Endodermal cell (in vitro differentiated cells): Measurements from ENCODE around the gene TAB3. TPM values are rescaled to one million over a fixed set of nuclear protein-coding genes. Genes with fewer than 3 reads are reported as not detected.

Experiments used
- DNase-seq: peaks from one replicate; pipeline ENCODE4 v3.0.0-alpha.2; 2017
- H3K27ac ChIP-seq: 2 replicates; pipeline ENCODE4 v1.5.1; 2013; ENCODE audit warnings: mild to moderate bottlenecking, low read depth, low read length, moderate library complexity
- H3K27me3 ChIP-seq: 2 replicates; pipeline ENCODE4 v1.6.1; 2013; ENCODE audit warnings: mild to moderate bottlenecking, low read length, moderate library complexity; ENCODE audit not compliant: insufficient read depth, control insufficient read depth, poor library complexity, severe bottlenecking
- H3K36me3 ChIP-seq: 2 replicates; pipeline ENCODE4 v1.7.0; 2013; ENCODE audit warnings: mild to moderate bottlenecking, low read length, moderate library complexity; ENCODE audit not compliant: control insufficient read depth, insufficient read depth
- H3K4me1 ChIP-seq: one replicate; pipeline ENCODE4 v1.7.0; 2013; ENCODE audit warnings: low read length; ENCODE audit not compliant: control insufficient read depth, insufficient read depth
- H3K4me3 ChIP-seq: 2 replicates; pipeline ENCODE4 v1.5.1; 2013; ENCODE audit warnings: mild to moderate bottlenecking, low read length, moderate library complexity
- H3K9ac ChIP-seq: 2 replicates; pipeline ENCODE4 v1.6.1; 2013; ENCODE audit warnings: mild to moderate bottlenecking, low read length, moderate library complexity; ENCODE audit not compliant: poor library complexity, severe bottlenecking; ENCODE audit errors: extremely low read depth
- H3K9me3 ChIP-seq: 2 replicates; pipeline ENCODE4 v1.6.1; 2013; ENCODE audit warnings: mild to moderate bottlenecking, low read length, moderate library complexity; ENCODE audit not compliant: control insufficient read depth
- H3K27ac Mint-ChIP-seq: 2 replicates; pipeline ENCODE4 v1.8.0; 2020; ENCODE audit warnings: mixed read lengths
- H3K27me3 Mint-ChIP-seq: 2 replicates; pipeline ENCODE4 v1.8.0; 2021; ENCODE audit warnings: mild to moderate bottlenecking, mixed read lengths; ENCODE audit not compliant: insufficient read depth
- H3K36me3 Mint-ChIP-seq: 2 replicates; pipeline ENCODE4 v1.8.0; 2020; ENCODE audit warnings: low read depth, mixed read lengths
- H3K4me1 Mint-ChIP-seq: 2 replicates; pipeline ENCODE4 v1.8.0; 2020; ENCODE audit warnings: mixed read lengths
- H3K4me3 Mint-ChIP-seq: 2 replicates; pipeline ENCODE4 v1.8.0; 2020; ENCODE audit warnings: mild to moderate bottlenecking, moderate library complexity, mixed read lengths
- H3K9me3 Mint-ChIP-seq: 2 replicates; pipeline ENCODE4 v1.8.0; 2020; ENCODE audit warnings: mild to moderate bottlenecking, mixed read lengths
- WGBS, 2 experiments: methylation state at CpG; one replicate each; pipeline versions ENCODE4 v1.1.5 to v1.1.7; 2013; ENCODE audit warnings: missing lambda C conversion rate in 2 of 2, mixed read lengths in 1 of 2; ENCODE audit not compliant: insufficient coverage in 1 of 2, insufficient read length in 1 of 2; 5-methylcytosine and 5-hydroxymethylcytosine counted together
- total RNA-seq, 2 donors: library from RNA; stranded (reverse); fragmentation: NEBNext Ultra II Directional in 1 of 2; extraction: Animal tissue kit (Norgen Biotek cat#: 25700) in 1 of 2; gene quantifications; 2 replicates in 1 of 2; 3 replicates in 1 of 2; pipeline ENCODE4 v1.2.1, GENCODE V29; 2021
- TF ChIP-seq, protein P1 (sequence below): fragments of 200-600 bp; sonication (generic); conservative IDR thresholded peaks from 2 replicates; pipeline ENCODE4 v1.5.0; 2021; ENCODE audit warnings: antibody characterized with exemption, mild to moderate bottlenecking

The TAB3 gene
- total RNA-seq, 2 donors from 2014 or later: 19.8 to 23.2 TPM

DNA sequence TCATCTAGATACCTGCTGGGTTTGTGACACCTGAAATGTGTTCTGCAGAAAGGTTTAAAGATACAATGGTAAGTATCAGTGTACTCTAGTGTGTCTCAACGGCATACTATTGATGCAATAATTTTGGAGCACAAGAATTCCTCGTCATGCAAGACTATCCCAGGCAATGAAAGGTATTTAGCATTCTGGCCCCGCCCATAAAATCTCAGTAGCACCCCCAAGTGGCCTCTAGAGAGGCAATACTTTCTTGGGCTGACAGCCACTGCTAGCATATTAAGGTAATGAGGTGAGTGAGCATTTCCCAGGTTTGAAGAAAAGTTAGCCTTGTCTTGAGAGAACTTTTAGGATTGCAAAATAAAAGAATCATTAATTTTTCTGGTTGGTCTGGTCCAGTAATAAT, 24.0 kb downstream of the TAB3 start:
- Histone ChIP-seq H3K27ac (no peak overlapping the region), H3K4me3 (no peak overlapping the region), H3K9me3 (no peaks in the 10 kb centered on the region), H3K27me3 (no peaks in the 10 kb centered on the region), H3K36me3 (peaks cover 9% of the 10 kb centered on the region), H3K9ac (no peak overlapping the region), H3K4me1 (no peaks in the 10 kb centered on the region)
- Mint-ChIP-seq H3K4me1 (peaks cover 8% of the 10 kb centered on the region), H3K27ac (no peak overlapping the region), H3K27me3 (no peaks in the 10 kb centered on the region), H3K4me3 (no peak overlapping the region), H3K9me3 (no peaks in the 10 kb centered on the region), H3K36me3 (peaks cover 25% of the 10 kb centered on the region)
- 20 to 49% methylated on average over 1 to 3 of the region's 3 CpGs for WGBS, 2 experiments
- DNase-seq: peak; percentile 56
- TF ChIP-seq, protein P1, sequence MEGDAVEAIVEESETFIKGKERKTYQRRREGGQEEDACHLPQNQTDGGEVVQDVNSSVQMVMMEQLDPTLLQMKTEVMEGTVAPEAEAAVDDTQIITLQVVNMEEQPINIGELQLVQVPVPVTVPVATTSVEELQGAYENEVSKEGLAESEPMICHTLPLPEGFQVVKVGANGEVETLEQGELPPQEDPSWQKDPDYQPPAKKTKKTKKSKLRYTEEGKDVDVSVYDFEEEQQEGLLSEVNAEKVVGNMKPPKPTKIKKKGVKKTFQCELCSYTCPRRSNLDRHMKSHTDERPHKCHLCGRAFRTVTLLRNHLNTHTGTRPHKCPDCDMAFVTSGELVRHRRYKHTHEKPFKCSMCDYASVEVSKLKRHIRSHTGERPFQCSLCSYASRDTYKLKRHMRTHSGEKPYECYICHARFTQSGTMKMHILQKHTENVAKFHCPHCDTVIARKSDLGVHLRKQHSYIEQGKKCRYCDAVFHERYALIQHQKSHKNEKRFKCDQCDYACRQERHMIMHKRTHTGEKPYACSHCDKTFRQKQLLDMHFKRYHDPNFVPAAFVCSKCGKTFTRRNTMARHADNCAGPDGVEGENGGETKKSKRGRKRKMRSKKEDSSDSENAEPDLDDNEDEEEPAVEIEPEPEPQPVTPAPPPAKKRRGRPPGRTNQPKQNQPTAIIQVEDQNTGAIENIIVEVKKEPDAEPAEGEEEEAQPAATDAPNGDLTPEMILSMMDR: peak; percentile 71

DNA sequence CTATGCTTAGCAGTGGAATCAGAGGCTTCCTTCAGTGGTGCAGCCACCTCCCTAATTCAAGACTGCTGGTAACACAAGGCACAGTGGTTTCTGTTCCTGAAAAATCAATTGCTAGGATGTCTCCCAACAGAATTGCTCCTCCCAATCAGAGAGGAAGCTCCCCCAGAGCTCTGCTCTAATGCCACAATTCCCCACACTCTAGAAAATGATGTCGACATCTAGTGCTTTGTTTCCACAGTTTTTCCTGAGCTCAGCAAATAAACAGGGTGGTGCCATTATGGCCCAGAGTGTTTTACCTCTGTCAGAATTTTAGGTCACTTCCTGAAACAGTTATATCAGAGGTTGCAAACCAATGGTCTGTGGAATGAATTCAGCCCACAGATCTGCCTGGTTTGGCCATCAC, 24.7 kb downstream of the TAB3 start:
- Histone ChIP-seq H3K4me1 (no peaks in the 10 kb centered on the region), H3K27me3 (no peaks in the 10 kb centered on the region), H3K27ac (no peak overlapping the region), H3K9ac (no peak overlapping the region), H3K36me3 (peaks cover 10% of the 10 kb centered on the region), H3K9me3 (no peaks in the 10 kb centered on the region), H3K4me3 (no peak overlapping the region)
- TF ChIP-seq, protein P1: no peak
- no peak for DNase-seq
- Mint-ChIP-seq H3K27me3 (no peaks in the 10 kb centered on the region), H3K36me3 (peaks cover 28% of the 10 kb centered on the region), H3K4me3 (no peak overlapping the region), H3K4me1 (peaks cover 8% of the 10 kb centered on the region), H3K27ac (no peak overlapping the region), H3K9me3 (peaks cover 4% of the 10 kb centered on the region)
- WGBS, 2 experiments: 79 to 100% methylated on average over 1 of the region's 1 CpG

DNA sequence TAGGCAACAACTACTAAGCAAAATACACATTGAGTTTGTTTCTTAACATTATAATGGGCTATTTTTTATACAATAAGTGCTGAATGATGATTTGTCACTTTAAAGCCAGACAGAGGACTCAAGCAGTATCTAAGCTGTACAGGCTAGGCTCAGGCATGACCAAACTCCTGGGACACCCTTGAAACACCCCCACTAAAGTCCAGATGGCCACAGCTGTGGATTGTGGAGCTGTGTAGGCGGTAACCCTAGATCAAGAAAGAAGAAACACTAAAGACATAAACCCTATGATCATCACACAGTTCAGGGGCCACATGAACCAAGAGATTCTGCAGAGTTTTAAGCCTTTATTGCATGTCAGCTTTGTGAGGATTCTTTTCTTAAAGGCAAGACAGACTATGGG, 25.1 kb downstream of the TAB3 start:
- Histone ChIP-seq H3K4me3 (no peak overlapping the region), H3K27me3 (no peaks in the 10 kb centered on the region), H3K9me3 (no peaks in the 10 kb centered on the region), H3K9ac (no peak overlapping the region), H3K27ac (no peak overlapping the region), H3K36me3 (peaks cover 14% of the 10 kb centered on the region), H3K4me1 (no peaks in the 10 kb centered on the region)
- Mint-ChIP-seq H3K4me3 (no peak overlapping the region), H3K36me3 (peaks cover 32% of the 10 kb centered on the region), H3K27ac (no peak overlapping the region), H3K27me3 (no peaks in the 10 kb centered on the region), H3K9me3 (peaks cover 4% of the 10 kb centered on the region), H3K4me1 (peaks cover 8% of the 10 kb centered on the region)
- TF ChIP-seq, protein P1: no peak
- no CpG with 5 or more reads among the region's 1 CpG for WGBS, 2 experiments
- no peak for DNase-seq
